Measurements from ENCODE around the gene CYTH1. TPM values are rescaled to one million over a fixed set of nuclear protein-coding genes. Genes with fewer than 3 reads are reported as not detected.

Gene CYTH1
- total RNA-seq, 2 donors from 2014 or later, result 54.6 to 68.9 TPM

- Histone ChIP-seq H3K9ac (ENCODE audit: low read depth in 2 of 2, low read length in 2 of 2) (no peak overlapping the region), H3K4me3 (no peak overlapping the region), H3K27ac (peak overlapping the region; percentile 48), H3K4me1 (peaks cover 9% of the 10 kb centered on the region), H3K9me3 (no peaks in the 10 kb centered on the region), H3K27me3 (no peaks in the 10 kb centered on the region), H3K36me3 (peaks cover 4% of the 10 kb centered on the region)
- intact Hi-C loops (cut with DNase I), result no loop called here
- no peak for DNase-seq
- no peak for TF ChIP-seq CTCF (IDR thresholded peaks at IDR 0.05)
Measured at GRCh38 chr17:78790552-78790951, 8.5 kb upstream of the CYTH1 start.

- intact Hi-C loops (cut with DNase I), result no loop called here
- H3K4me1 ChIP-seq, result peaks cover 9% of the 10 kb centered on the region
- peak overlapping the region; percentile 48 for H3K27ac ChIP-seq
- peak overlapping the region in 1 of 2 donors; percentile 16 for H3K9ac ChIP-seq (ENCODE audit: low read depth in 2 of 2, low read length in 2 of 2)
- no peaks in the 10 kb centered on the region for H3K27me3 ChIP-seq
- no peak overlapping the region for H3K4me3 ChIP-seq
- no peaks in the 10 kb centered on the region for H3K36me3 ChIP-seq
- H3K9me3 ChIP-seq, result no peaks in the 10 kb centered on the region
- TF ChIP-seq CTCF (IDR thresholded peaks at IDR 0.05), result no peak
- DNase-seq, result peak; percentile 93
Measured at GRCh38 chr17:78789663-78790181, 7.6 kb upstream of the CYTH1 start.

- Histone ChIP-seq H3K9ac (ENCODE audit: low read depth in 2 of 2, low read length in 2 of 2) (peak overlapping the region; percentile 4 to 16), H3K9me3 (no peaks in the 10 kb centered on the region), H3K4me1 (peaks cover 9% of the 10 kb centered on the region), H3K27ac (peak overlapping the region; percentile 48), H3K36me3 (no peaks in the 10 kb centered on the region), H3K4me3 (no peak overlapping the region), H3K27me3 (no peaks in the 10 kb centered on the region)
- no peak for TF ChIP-seq CTCF (IDR thresholded peaks at IDR 0.05)
- no peak for DNase-seq
- intact Hi-C loops (cut with DNase I), result no loop called here
Measured at GRCh38 chr17:78789149-78789662, 7.1 kb upstream of the CYTH1 start.

- no peak overlapping the region for H3K27ac ChIP-seq
- no peaks in the 10 kb centered on the region for H3K36me3 ChIP-seq
- H3K4me1 ChIP-seq, result peaks cover 9% of the 10 kb centered on the region
- H3K9ac ChIP-seq (ENCODE audit: low read depth in 2 of 2, low read length in 2 of 2), result no peak overlapping the region
- TF ChIP-seq CTCF (IDR thresholded peaks at IDR 0.05), result no peak
- no peak for DNase-seq
- no peaks in the 10 kb centered on the region for H3K27me3 ChIP-seq
- H3K4me3 ChIP-seq, result no peak overlapping the region
- intact Hi-C loops (cut with DNase I), result no loop called here
- H3K9me3 ChIP-seq, result no peaks in the 10 kb centered on the region
Measured at GRCh38 chr17:78788451-78788850, 6.4 kb upstream of the CYTH1 start.

- no peak for TF ChIP-seq CTCF (IDR thresholded peaks at IDR 0.05)
- H3K27me3 ChIP-seq, result no peaks in the 10 kb centered on the region
- H3K36me3 ChIP-seq, result no peaks in the 10 kb centered on the region
- no peak for DNase-seq
- intact Hi-C loops (cut with DNase I), result no loop called here
- H3K4me1 ChIP-seq, result peaks cover 11% of the 10 kb centered on the region
- H3K9me3 ChIP-seq, result no peaks in the 10 kb centered on the region
- no peak overlapping the region for H3K9ac ChIP-seq (ENCODE audit: low read depth in 2 of 2, low read length in 2 of 2)
- no peak overlapping the region for H3K4me3 ChIP-seq
- no peak overlapping the region for H3K27ac ChIP-seq
Measured at GRCh38 chr17:78787444-78787843, 5.4 kb upstream of the CYTH1 start.

Measured in colonic mucosa (tissue), 4 donors.